Astrocyte (in vitro differentiated cells and primary cell): ENCODE measurements around the gene ARHGEF40. TPM values are rescaled to one million over a fixed set of nuclear protein-coding genes. Genes with fewer than 3 reads are reported as not detected.

Source experiments
- DNase-seq: peaks from one replicate; pipeline ENCODE4 v3.0.0-alpha.2; 2010; ENCODE audit warnings: low read depth
- FAIRE-seq: peaks from 2 replicates; lab custom pipeline; 2011; peaks lifted over from hg19 to GRCh38; lab: Jason Lieb, UNC
- H2AFZ ChIP-seq: 2 replicates; pipeline ENCODE4 v1.6.0; 2012; ENCODE audit warnings: low read depth, low read length, inconsistent platforms
- H3K27ac ChIP-seq: 2 replicates; pipeline ENCODE4 v1.5.1; 2011; ENCODE audit warnings: low read depth, low read length, inconsistent platforms
- H3K27me3 ChIP-seq: 2 replicates; pipeline ENCODE4 v1.6.0; 2011; ENCODE audit warnings: low read length, inconsistent platforms; ENCODE audit not compliant: insufficient read depth
- H3K36me3 ChIP-seq: 2 replicates; pipeline ENCODE4 v1.5.1; 2011; ENCODE audit warnings: low read length, inconsistent platforms; ENCODE audit not compliant: insufficient read depth
- H3K4me1 ChIP-seq: 2 replicates; pipeline ENCODE4 v1.5.1; 2011; ENCODE audit warnings: low read length, inconsistent platforms; ENCODE audit not compliant: insufficient read depth
- H3K4me2 ChIP-seq: 2 replicates; pipeline ENCODE4 v1.6.0; 2012; ENCODE audit warnings: low read length, inconsistent platforms
- H3K4me3 ChIP-seq: 2 replicates; pipeline ENCODE4 v1.5.1; 2011; ENCODE audit warnings: low read depth, mild to moderate bottlenecking, low read length, inconsistent platforms; ENCODE audit not compliant: insufficient read depth
- H3K79me2 ChIP-seq: 2 replicates; pipeline ENCODE4 v1.6.0; 2012; ENCODE audit warnings: mild to moderate bottlenecking, low read length, inconsistent platforms; ENCODE audit not compliant: insufficient read depth
- H3K9ac ChIP-seq: 2 replicates; pipeline ENCODE4 v1.6.0; 2012; ENCODE audit warnings: mild to moderate bottlenecking, low read length, inconsistent platforms
- H3K9me3 ChIP-seq: 2 replicates; pipeline ENCODE4 v1.5.1; 2012; ENCODE audit warnings: low read depth, mild to moderate bottlenecking, low read length, inconsistent platforms; ENCODE audit not compliant: insufficient read depth
- H4K20me1 ChIP-seq: 2 replicates; pipeline ENCODE4 v1.6.0; 2012; ENCODE audit warnings: low read length, inconsistent platforms; ENCODE audit not compliant: insufficient read depth
- H3K27ac Mint-ChIP-seq: one replicate; pipeline ENCODE4 v1.8.0; 2021; ENCODE audit warnings: mild to moderate bottlenecking, mixed read lengths; ENCODE audit not compliant: unreplicated experiment
- H3K27me3 Mint-ChIP-seq: one replicate; pipeline ENCODE4 v1.8.0; 2021; ENCODE audit warnings: low read depth, mixed read lengths; ENCODE audit not compliant: unreplicated experiment
- H3K36me3 Mint-ChIP-seq: one replicate; pipeline ENCODE4 v1.8.0; 2021; ENCODE audit warnings: low read depth, mixed read lengths; ENCODE audit not compliant: unreplicated experiment
- H3K4me1 Mint-ChIP-seq: one replicate; pipeline ENCODE4 v1.8.0; 2021; ENCODE audit warnings: low read depth, mixed read lengths; ENCODE audit not compliant: unreplicated experiment
- H3K4me3 Mint-ChIP-seq: one replicate; pipeline ENCODE4 v1.8.0; 2021; ENCODE audit warnings: mild to moderate bottlenecking, moderate library complexity, mixed read lengths; ENCODE audit not compliant: unreplicated experiment
- H3K9me3 Mint-ChIP-seq: one replicate; pipeline ENCODE4 v1.8.0; 2021; ENCODE audit warnings: mild to moderate bottlenecking, mixed read lengths; ENCODE audit not compliant: unreplicated experiment
- EZH2 ChIP-seq: IDR thresholded peaks from 2 replicates; pipeline ENCODE4 v1.6.1; 2012; ENCODE audit warnings: mild to moderate bottlenecking, low read length, inconsistent platforms; ENCODE audit not compliant: insufficient read depth
- total RNA-seq: library from RNA; stranded (reverse); gene quantifications from 2 replicates; pipeline ENCODE4 v1.2.1, GENCODE V29; 2021
- TF ChIP-seq, protein P1 (sequence below): IDR thresholded peaks from 2 replicates; pipeline ENCODE4 v1.5.1; 2011; ENCODE audit warnings: low read depth, mild to moderate bottlenecking, inconsistent platforms, low read length, moderate library complexity; ENCODE audit not compliant: insufficient read depth

Gene ARHGEF40
- total RNA-seq, 1 donor from 2014 or later: 99.9 TPM

- TF ChIP-seq, protein P1, sequence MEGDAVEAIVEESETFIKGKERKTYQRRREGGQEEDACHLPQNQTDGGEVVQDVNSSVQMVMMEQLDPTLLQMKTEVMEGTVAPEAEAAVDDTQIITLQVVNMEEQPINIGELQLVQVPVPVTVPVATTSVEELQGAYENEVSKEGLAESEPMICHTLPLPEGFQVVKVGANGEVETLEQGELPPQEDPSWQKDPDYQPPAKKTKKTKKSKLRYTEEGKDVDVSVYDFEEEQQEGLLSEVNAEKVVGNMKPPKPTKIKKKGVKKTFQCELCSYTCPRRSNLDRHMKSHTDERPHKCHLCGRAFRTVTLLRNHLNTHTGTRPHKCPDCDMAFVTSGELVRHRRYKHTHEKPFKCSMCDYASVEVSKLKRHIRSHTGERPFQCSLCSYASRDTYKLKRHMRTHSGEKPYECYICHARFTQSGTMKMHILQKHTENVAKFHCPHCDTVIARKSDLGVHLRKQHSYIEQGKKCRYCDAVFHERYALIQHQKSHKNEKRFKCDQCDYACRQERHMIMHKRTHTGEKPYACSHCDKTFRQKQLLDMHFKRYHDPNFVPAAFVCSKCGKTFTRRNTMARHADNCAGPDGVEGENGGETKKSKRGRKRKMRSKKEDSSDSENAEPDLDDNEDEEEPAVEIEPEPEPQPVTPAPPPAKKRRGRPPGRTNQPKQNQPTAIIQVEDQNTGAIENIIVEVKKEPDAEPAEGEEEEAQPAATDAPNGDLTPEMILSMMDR: no peak
- TF ChIP-seq EZH2: no peak
- Histone ChIP-seq H3K4me3 (no peak overlapping the region), H3K27ac (no peak overlapping the region), H3K9me3 (no peaks in the 10 kb centered on the region), H3K9ac (no peak overlapping the region), H3K4me1 (no peaks in the 10 kb centered on the region), H3K27me3 (no peaks in the 10 kb centered on the region), H4K20me1 (no peaks in the 10 kb centered on the region), H2AFZ (no peak overlapping the region), H3K79me2 (no peaks in the 10 kb centered on the region), H3K4me2 (no peak overlapping the region), H3K36me3 (no peaks in the 10 kb centered on the region)
- FAIRE-seq (no peak), DNase-seq (no peak)
- H3K4me3 Mint-ChIP-seq: no peak overlapping the region
- no peaks in the 10 kb centered on the region for H3K27me3 Mint-ChIP-seq
- H3K36me3 Mint-ChIP-seq: no peaks in the 10 kb centered on the region
- H3K9me3 Mint-ChIP-seq: peaks cover 4% of the 10 kb centered on the region
- no peak overlapping the region for H3K27ac Mint-ChIP-seq
- peaks cover 5% of the 10 kb centered on the region for H3K4me1 Mint-ChIP-seq
Observed at GRCh38 chr14:21120686-21121085, 50.6 kb downstream of the ARHGEF40 start.

DNA sequence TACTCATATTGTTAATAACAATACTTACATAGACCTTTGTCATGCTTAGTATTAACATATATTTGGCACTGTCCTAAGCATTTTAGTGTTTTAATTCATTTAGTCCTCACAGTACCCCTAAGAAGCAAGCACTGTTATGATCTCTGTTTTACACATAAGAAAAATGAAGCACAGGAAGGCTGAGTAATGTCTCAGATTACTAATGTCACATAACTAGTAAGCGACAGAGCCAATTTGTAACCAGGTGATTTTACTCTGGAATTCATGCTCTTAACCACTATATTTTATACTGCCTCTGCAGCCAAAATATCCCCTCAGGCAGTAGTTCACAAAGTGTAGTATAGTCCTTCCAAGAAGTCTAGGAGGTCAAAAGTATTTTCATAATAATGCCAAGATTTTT is 51.0 kb downstream of the ARHGEF40 start:
- Histone ChIP-seq H3K9ac (no peak overlapping the region), H2AFZ (no peak overlapping the region), H3K36me3 (no peaks in the 10 kb centered on the region), H3K4me2 (no peak overlapping the region), H3K79me2 (no peaks in the 10 kb centered on the region), H3K9me3 (no peaks in the 10 kb centered on the region), H3K27me3 (no peaks in the 10 kb centered on the region), H3K4me3 (no peak overlapping the region), H4K20me1 (no peaks in the 10 kb centered on the region), H3K27ac (no peak overlapping the region), H3K4me1 (no peaks in the 10 kb centered on the region)
- Mint-ChIP-seq H3K27me3 (no peaks in the 10 kb centered on the region), H3K36me3 (no peaks in the 10 kb centered on the region), H3K9me3 (peaks cover 4% of the 10 kb centered on the region), H3K4me1 (peaks cover 5% of the 10 kb centered on the region), H3K27ac (no peak overlapping the region), H3K4me3 (no peak overlapping the region)
- TF ChIP-seq, protein P1: no peak
- no peak for TF ChIP-seq EZH2
- FAIRE-seq: no peak
- DNase-seq: no peak

GRCh38 chr14:21123429-21123828 is 53.3 kb downstream of the ARHGEF40 start:
- FAIRE-seq (no peak), DNase-seq (no peak)
- peaks cover 4% of the 10 kb centered on the region for H3K9me3 Mint-ChIP-seq
- Histone ChIP-seq H4K20me1 (no peaks in the 10 kb centered on the region), H2AFZ (no peak overlapping the region), H3K4me1 (no peaks in the 10 kb centered on the region), H3K4me3 (no peak overlapping the region), H3K27ac (no peak overlapping the region), H3K9me3 (no peaks in the 10 kb centered on the region), H3K79me2 (no peaks in the 10 kb centered on the region), H3K27me3 (no peaks in the 10 kb centered on the region), H3K9ac (no peak overlapping the region), H3K4me2 (no peak overlapping the region), H3K36me3 (no peaks in the 10 kb centered on the region)
- no peak overlapping the region for H3K27ac Mint-ChIP-seq
- peaks cover 5% of the 10 kb centered on the region for H3K4me1 Mint-ChIP-seq
- no peaks in the 10 kb centered on the region for H3K36me3 Mint-ChIP-seq
- no peaks in the 10 kb centered on the region for H3K27me3 Mint-ChIP-seq
- no peak overlapping the region for H3K4me3 Mint-ChIP-seq
- TF ChIP-seq EZH2: no peak
- TF ChIP-seq, protein P1: no peak
